GM21786 (cell line): ENCODE measurements around the gene NACC2.

Experiments used
- ATAC-seq: cut with Tn5 transposase; IDR thresholded peaks from one replicate; pipeline ENCODE4 v1.9.1; 2021; ENCODE audit not compliant: unreplicated experiment

Gene NACC2

DNA sequence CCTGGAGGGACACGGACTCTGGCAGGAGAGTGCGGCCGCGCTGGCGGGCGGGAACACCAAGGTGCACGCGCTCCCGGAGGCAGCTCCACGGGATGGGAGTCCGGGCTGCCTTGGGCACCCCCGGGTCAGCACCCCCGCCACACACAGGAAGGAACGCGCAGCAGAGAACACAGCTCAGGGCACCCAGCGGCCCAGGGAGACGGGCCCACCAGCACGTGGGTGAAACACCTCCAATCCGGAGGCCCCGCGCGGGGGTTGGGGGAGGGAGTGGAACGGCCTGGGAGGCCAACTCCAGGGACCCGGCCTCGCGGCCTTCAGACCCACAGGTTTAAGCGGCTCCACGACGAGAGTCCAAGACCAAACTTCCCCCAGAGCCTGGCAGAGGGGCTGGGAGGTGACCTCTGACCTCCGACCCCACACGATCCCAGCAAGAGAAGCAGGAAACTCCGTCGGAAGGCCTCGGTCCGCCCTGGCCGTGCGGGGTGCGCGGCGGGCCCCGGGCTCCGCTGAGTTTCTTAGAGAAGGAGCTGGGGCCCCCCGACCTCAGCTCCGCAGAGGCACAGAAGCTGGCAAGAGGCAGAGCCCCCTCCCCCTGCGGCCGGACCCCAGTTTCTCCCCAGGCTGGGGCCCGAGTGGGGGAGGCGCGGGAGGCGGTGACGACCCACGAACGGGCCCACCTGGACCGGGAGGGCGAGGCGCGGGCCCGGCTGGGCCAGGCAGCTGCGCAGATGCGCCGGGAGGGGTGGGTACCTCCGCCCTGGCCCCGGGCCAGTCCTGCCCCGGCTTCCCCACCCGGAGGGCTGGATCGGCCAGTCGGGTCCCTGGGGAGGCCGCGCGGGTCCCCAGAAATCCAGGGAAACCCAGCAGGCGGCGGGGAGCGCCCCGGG is 851 bp downstream of the NACC2 start:
- ATAC-seq: no peak

DNA sequence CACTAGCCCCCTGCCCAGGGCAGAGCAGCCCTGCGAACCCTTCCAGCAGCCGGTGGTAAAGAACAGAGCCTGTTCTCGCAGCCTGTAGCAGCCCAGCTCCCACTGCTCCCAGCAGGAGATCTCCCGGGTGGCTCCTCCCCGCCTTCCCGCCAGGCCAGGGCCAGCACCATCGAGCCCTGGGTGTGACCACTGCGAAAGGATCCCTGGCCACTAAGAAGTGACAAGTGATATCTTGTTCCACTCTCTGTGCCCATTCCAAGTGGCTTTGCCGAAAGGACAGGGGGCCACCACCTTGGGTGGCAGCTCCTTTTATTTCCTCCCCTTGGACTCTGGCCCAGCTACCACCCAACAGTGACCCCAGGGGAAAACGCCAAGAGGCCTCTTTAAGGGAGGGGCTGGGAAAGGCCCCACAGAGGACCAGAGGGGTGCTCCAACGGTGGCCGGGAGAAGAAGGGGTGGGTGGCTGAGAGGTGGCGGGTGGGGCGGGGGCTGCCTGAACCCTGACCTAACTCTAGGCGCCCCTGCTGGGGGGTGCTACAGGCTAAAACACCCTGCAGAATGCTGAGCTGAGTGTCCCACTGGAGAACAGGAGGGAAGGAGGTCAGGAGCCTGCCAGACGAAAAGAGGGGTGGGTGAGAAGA is 1.6 kb downstream of the NACC2 start:
- no peak for ATAC-seq

DNA sequence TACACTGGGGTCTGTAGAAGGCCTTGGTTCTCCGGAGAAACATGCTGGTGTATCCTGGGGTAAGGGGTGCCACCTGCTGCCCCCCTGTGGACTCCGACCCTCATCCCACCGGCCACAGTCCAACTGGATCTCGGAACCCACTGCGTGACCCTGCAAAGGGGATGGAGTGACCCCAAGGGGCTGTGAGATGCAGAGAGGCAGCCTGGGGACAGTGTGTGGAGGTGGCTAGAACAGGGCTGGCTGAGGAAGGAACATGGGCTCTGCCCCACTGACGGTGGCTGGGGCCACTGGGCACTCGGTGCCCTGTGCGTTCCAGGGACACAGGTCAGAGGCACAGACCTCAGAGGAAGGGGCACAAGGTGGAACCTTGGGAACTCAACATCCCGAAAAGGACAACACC is 2.3 kb downstream of the NACC2 start:
- ATAC-seq: no peak

DNA sequence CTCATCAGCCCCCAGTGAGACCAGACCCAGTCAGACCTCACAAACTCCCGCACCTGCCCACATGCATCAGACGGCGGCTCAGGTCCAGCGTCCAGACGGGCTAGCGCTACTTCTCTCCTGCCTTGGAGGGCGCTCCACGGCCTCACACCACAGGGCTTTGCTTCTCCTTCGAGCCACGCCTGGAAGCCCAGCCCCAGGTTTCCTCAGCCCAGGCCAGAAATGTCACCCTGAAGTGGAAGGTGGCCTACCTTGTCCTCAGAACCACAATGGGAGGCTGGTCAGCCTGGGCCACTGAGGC is 2.8 kb downstream of the NACC2 start:
- ATAC-seq: no peak

DNA sequence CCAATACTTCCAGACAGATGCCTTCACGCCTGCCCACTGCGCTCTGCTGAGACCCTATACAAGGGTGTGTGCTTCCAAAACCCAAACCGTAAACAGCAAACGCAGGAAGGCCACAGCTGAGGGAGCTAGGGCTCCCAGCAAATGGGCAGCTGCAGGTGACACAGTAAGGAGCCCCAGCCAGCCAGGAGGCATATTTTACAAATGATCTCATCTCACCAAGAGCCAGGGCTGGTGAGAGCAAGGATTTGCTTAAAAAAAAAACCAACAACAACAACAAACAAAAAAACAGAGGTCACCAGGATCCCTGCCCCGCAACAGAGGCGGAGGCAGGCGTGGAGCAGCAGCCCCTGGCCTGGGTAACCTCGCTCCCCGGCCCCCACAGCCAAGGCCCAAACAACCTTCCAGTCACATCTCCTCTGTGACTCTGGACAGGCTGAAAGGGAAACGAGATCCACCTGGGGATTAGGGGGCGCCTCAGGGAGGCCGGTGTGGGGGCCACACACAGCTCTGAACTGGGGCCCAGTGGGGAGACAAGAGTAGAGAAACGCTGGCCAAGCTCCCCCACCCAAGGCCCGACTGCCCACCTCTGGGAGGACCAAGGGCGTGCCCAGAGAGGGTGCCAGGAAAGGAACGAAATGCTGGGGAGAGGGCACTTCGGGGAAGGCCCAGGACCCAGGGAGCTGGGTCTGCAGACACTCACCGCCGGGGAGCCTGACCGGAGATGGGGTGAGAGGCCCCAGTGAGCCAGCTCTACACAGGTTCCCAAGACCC is 3.3 kb downstream of the NACC2 start:
- ATAC-seq: no peak

DNA sequence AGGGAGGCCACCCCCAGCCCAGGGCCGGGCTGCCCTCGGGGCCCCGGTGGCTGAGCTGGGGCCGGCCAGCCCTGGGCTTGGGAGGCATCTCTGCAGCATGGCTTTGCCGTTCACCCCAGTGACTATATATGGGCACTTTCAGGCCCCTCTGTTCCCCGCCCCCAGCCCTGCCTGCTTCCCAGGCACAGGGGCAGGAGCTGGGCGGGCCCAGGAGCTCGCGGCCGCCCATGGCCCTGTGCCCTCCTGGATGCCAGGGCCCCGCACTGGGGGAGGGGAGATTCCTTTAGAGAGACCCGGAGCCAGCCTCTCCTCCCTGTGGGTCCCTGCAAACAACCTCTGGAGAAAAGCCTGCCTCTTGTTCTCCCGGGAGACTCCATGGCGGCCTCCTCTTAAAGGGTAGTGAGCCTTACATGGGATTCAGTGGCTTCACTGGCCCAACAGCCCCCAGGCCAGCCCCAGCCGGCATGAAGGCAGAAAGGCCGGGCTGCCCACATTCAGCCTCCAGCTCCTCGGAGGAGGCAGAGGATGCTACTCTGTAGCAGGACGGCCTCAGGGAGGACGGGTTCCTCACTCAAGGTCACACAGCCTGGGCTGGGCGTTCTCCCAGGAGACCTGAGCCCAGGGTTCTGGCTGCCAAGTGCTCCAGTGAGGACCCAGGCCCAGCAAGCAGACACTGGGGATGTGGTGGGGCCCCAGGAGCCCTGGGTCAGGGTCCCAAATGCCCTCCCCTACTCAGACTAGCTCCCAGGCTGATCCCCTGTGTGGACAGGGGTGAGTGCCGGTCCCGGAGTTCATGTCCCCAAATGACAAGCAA is 4.1 kb downstream of the NACC2 start:
- no peak for ATAC-seq

DNA sequence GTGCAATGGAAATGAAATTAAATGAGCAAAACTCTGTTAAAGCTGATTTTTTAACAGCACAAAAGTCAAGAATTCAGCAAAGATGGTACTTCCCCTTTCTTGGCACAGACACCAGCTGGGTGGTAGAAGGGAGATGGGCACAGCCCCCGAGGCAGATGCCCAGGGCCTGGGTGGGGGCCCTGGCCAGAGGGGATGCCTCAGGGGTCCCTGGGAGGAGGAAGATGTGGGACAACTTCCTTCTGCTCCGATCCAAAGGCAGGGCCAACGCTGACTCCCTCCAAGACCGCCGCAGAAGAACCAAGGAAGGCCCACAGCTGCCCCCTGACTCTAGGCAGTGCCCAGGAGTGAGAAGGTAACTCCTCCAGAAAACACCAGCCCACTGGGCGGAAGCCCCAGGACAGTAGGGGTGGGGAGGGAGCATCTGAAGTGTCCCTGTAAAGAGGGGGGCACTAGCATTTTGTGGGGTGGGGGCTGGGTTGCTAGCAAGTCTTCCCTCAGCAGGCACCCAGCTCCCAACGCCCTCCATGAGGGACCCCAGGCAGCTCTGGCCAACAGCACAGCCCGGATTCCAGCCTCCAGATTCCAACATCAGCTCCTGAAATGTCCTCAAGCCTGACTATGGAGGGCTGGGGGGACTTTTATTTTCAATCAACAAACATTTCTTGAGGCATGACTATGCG is 4.9 kb downstream of the NACC2 start:
- no peak for ATAC-seq

DNA sequence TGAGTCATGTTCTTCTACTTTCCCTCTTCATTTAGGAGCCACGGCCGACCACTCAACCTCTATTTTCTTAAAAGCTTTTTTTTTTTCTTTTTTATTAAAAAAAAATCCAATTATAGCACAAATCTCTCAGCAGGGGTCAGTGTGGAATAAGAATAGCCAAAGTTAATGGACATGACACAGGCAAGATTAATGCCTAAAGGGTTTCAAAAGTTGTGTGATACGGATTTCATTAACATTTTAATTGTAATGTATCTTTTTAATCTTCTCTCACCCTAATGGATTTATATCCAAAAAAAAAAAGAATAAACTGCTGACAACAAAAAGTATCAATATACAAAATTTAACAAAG is 5.4 kb downstream of the NACC2 start:
- ATAC-seq: no peak

DNA sequence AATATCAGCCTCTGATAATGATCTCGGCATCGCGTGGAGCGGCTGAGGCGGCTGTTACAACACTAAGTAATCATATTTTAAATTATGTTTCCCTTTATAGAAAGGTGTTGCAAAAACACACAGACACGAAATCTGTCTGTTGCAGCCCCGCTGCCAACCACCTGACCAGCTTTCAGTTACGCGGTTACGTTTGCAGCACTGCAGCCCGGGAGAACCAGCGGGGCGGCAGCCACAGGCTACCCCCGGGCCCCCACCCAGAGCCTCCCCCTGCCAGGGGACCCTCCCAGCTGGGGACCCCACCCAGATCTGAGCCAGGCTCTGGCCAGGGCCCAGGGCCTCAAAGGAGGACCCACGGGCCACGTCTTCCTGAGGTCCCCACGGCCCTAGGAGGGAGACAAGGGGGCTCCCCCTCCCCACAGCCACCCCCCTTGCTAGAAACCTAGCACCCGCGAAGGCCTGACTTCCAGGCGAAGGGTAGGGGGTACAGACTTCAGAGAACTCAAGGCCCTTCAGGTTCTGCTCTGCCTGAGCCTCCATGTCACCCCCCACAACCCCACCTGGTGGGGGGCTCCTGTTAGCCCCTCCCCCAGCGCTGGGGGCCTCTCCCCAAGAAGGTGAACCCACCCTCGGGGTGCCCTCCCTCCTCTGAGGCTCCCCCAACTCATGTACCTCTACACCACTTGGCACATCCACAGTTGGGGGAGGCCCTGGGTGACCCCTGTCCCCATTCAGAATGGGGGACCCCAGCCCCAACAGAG is 6.0 kb downstream of the NACC2 start:
- no peak for ATAC-seq

DNA sequence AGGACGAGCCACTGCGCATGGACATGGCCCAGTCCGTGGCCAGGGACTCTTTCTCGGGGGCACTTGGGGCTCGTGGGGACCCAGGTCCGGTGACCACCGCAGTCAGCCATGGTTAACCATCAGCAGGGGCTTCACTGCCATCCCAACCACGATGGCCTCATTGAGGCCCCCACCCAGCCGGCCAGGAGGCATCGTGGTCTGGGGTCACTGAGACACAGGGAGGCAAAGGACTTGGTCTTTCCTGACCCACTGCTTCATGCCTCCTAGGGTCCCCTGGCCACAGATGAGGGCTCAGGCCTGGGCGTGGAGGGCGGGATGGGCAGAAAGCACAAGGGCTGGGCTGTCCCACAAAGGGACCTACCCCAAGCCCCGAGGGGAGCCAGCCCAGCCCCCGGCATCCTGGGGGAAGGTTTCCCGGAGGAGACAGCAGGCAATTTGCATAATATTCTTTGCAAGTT is 6.6 kb downstream of the NACC2 start:
- ATAC-seq: no peak

DNA sequence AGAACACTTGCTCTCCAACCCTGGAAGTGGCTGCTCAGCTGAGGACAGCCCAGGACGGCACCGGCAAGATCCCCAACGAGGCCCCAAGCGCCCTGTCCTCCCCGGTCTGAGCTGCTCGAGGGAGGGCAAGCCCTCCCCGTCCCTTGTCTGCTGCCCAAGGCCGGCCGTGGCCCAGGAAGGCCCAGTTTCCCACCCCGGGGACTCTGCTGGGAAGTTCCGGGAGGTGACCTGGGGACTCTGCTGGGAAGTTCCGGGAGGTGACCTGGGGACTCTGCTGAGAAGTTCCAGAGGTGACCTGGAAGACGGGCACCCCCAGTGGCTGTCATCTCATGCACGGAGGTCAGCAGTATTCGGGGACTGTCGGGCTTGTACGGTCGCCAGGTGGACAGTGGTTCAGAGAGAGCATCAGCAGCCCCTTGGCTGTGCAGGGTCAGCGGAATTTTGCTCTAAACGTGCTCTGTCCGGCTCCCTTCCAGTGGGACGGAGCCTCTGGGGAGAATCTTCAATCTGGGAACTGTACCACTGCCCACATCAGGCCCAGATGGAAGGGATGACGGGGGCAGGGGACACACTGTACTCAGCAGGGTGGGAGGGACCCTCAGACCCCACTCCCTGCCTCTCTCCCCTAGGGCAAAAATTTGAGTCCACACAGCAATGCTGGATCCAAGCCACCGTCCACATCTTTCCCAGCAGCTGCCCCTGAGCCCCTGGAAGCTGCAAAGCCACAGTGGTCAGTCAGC is 7.2 kb downstream of the NACC2 start:
- no peak for ATAC-seq

DNA sequence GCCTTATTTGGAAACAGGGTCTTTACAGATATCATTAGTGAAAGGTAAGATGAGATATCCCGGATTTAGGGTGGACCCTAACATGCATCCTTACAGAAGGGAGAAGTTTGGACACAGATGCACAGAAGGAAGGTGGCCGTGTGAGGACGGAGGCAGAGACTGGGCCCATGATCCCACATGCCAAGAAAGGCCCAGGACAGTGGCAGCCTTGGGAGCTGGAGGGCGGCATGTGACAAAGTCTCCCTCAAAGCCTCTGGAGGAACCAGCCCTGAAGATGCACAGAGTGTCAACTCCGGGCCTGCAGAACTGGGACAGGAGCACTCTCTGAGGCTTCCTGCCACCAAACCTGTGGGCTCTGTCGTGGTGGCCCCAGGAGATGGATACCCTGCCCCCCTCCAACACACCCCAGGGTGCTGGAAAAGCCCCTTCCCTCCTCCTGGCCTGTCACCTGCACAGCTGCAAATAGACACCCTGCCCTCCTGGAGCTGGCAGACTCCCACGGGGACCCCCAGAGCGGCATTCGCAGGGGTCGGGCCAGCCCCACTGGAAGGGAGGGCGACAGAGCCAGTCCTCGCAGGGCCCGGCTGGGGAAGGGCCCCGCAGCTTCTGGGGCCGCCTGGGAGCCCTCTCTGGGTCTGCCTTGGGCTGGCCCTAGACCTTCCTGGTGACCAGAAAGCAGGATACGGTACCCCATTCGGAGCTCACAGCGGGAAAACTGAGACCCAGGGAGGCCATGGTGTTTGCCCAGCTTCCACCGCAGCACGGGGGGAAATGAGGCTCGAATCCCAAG is 7.9 kb downstream of the NACC2 start:
- ATAC-seq: no peak

DNA sequence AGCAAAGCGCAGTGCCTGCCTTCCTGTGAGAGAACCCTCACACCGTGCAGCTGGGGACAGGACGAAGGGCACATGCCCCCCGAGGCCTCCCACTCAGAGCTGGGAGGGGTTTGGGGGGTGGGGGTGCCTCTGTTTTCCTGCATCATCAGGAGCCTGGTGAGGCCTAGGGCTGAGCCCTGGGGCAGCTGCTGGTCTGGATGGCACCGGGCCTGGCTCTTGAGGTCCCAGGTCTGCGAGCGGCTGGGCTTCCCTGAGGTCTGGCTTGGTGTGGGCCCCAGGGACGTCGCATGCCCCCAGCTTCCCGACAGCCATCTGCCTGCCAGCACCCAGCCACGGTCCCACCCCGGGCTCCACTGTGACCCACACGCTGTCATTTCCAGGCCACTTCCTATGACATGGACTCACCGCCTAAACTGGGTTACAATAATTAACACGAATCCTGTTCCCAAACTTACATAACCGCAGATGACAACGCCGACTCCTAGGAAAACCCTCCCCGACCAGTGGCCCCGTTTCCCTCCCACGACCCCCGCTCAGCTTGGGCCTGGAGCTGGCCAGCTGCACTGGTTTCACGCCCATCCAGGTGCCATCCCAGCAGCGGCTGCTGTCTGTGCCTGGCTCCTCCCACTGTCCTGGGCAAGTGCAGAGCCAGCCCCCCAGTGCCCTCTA is 8.7 kb downstream of the NACC2 start:
- no peak for ATAC-seq

DNA sequence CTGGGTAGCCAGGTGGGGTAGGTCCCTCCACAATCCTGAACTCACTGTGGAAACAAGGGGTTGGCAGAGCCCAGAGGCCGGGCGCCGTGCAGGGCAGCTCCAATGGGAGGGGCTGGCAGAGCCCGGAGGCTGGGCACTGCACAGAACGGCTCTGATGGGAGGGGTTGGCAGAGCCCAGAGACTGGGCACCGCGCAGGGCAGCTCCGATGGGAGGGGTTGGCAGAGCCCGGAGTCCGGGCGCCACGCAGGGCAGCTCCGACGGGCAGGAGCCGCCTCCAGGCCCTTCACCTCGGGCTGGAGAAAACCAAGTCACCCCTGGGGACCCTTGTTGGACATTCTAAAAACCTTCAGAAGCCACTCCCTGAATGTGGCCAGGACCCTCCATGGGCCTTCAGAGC is 9.3 kb downstream of the NACC2 start:
- no peak for ATAC-seq

DNA sequence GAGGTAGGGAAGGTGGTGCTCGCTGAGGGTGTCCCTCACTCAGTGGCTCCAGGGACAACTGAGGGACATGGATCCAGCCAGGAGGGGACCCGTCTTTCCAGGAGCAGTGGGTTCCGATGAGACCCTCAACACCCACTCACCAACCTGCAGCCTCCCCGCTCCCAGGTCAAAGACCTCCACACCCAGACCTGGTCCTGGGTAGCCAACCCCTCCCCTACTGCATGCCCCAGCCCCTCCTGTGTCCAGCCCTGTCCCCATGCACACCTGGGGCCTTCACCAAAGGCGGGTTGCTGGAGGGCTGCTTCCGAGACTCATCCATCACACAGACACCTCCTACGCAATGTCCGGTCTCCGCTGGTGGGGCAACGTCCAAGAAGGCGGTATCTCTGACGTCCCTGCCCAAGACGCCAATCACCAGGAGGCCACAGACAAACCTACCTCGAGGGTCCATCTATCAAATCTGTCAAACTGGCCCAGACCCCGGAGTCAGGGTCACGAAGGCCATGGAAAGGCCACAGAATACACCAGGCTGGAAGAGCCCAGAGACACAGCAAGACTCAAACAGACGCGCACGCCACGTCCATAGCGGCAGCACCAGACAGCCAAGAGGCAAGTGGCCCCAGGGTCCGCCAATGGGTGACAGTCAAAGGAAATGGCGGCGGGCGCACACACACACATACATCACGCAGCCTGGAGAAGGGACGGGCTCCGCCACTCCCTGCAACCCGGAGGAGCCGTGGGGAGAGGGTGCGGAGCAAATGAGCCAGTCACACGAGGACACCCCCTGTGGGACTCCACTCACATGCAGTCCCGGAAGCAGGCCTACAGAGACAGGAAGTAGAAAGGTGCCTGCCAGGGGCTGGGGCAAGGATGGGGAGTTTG is 10.8 kb downstream of the NACC2 start:
- no peak for ATAC-seq

DNA sequence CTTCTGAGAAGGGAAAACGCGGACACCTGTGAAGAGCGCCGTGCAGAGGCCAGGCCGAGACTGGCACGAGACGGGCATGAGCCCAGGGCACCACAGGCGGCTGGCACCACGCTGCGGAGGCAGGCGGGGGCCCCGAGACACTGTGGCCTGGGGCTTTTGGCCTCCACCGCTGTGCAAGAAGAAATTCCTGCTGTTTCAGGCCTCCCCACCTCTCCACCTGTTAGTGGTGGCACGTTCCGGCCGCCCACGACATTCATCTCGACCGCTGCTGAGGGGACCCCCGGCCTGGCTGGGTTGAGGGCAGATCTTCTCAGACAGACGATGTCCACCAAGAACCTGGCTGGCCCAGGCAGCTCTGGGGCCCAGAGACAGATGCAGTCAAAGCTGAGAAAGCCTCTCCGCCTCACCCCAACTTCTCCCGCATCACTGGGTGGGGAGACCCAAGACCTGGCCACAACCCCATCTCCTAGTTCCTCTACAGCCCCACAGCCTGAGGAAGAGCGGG is 11.5 kb downstream of the NACC2 start:
- ATAC-seq: no peak
